ENCODE data around the gene EYA4.
"Not testable (repeated sequence)": the region's sequence is repeated elsewhere in the genome, so short reads cannot be mapped to it uniquely, and the experiment has no call there.

The EYA4 gene

GRCh38 chr6:133539502-133540259 lies 298.5 kb downstream of the EYA4 start:
- DNase-seq (ENCODE audit: low read depth), result no peak

DNA sequence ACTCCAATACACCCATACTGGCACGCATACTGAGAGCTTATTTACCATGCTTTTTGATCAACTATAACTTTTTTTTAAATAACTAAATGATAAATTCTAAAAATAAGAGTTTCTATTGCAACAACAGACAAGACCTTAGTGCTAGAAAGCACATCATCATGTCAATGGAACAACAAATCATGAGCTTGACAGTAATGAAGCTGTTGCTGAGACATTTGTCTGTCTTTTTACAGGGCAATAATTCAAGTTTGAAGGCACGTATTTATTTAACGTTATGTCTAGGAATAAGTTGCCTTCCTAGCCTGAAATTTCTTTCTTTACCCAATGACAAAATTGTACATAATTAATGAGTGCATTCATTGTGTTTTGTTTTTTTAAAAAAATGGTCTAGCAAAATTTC lies 299.2 kb downstream of the EYA4 start:
- DNase-seq (ENCODE audit: low read depth), result no peak

- DNase-seq (ENCODE audit: low read depth), result no peak
Observed at GRCh38 chr6:133541040-133541439, 299.9 kb downstream of the EYA4 start.

GRCh38 chr6:133542056-133542821 lies 301.1 kb downstream of the EYA4 start:
- no peak for DNase-seq (ENCODE audit: low read depth)

GRCh38 chr6:133544419-133544818 lies 303.3 kb downstream of the EYA4 start:
- no peak for DNase-seq (ENCODE audit: low read depth)

- DNase-seq (ENCODE audit: low read depth), result no peak
Observed at GRCh38 chr6:133546098-133546497, 304.9 kb downstream of the EYA4 start.

DNA sequence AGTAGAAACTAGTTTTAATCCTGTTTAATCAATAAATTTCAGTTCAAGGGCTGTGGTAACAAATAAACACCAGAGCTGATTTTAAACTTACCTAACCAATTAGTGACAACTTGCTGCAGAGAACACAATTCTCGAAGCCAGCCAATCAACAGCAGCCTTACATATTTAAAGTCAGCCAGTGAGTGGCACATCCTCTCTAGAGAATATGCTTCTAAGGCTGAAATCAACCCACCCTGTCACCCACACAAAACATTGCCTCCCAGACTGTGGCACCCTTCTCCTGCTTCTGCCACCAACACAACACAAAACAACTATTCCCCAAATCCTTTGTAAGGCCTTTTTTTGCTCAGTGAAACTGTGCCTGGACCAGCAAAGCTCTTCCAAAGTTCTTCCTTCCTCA lies 306.0 kb downstream of the EYA4 start:
- DNase-seq (ENCODE audit: low read depth), result no peak

DNA sequence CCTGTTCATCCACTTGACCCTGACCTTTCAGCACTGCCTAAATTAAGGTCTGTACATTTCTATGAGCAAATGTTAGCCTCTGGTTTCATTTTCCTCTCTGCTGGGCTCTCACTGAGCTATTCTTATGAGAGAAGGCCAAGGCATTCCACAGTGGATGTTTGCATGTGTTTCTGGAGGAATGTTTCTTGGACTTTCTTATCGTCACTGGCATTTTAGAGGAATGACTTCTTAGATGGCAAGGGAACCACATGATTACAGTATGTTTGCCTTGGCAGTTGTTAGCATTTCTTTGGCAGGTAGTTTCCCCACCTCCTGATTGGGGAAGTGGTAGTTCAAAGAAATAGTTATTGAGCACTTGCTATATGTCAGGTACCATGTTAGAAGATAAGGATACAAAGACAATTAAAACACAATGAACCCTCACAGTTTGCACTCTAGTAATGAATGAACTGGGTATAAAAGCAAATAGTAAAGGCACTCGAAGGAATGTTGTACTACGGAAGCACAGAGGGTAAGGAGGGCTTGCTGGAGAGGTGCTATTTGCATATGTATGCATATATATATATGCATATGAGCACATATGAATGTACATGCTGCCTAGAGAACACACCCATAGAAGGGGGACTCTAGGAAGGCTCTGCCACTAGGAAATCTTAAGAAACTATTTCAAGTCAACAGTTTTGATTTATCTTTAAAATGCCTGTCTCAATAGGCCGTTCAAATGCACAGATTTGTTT lies 307.4 kb downstream of the EYA4 start:
- no peak for DNase-seq (ENCODE audit: low read depth)

DNA sequence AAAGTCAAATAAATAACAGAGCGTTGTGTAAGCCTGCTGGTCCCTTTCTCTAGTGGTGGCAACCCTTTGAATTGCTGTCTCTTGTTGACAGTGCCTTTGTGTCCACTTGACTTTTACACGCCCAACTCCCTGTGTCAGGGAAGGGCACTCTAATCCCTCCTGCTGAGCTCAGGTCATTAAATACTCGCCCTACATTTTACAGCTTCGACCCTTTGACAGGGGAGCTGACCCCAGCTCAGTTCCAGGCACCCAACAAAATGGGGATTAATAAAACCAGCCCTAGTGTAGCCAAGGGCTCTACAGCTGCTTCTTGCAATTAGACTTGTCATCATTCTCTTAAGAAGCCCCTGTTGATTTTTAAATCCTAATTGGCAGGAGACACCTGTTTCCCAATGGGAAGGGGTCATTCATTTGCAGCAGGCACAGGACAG lies 308.2 kb downstream of the EYA4 start:
- no peak for DNase-seq (ENCODE audit: low read depth)

DNA sequence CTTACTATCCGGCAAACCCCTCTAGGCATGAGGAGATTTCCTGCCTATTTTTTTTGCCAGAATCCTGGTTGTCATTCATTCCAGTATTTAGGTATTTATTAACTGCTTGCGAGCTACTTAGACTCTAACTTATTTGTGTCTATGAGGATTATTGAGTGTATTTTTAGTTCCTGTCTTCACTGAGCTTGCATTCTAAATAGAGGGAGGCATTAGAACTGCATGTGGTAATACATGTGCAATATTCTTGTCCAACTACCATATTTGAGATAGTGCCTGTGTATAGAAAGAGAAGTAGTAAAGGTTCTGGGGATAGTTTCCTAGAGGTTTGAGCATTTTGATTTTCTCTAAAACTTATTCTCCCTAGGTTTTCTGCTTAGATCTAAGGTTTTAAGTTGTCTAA lies 308.9 kb downstream of the EYA4 start:
- DNase-seq (ENCODE audit: low read depth), result no peak

DNA sequence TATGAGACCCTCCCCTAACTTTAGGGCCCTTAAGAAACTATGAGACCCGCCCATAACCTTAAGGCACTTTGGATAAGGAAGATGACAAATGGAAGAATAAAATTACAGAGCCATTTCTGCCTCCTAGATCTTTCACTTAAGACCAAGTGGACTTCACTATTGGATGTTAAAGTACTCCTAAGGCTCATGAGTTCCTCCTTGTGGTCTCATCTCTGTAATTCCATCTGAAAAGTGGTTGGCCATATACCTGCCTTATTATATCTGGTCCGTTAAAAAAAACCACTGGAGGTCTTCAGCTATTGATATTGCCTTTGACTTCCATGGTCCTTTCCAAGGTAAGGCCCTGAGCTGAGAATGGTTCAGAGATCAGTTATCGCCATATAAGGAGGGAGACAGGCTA lies 310.3 kb downstream of the EYA4 start:
- no peak for DNase-seq (ENCODE audit: low read depth)

- no peak for DNase-seq (ENCODE audit: low read depth)
Observed at GRCh38 chr6:133551847-133552341, 310.7 kb downstream of the EYA4 start.

GRCh38 chr6:133553652-133554051 lies 312.5 kb downstream of the EYA4 start:
- DNase-seq (ENCODE audit: low read depth), result no peak

- DNase-seq (ENCODE audit: low read depth), result not testable (repeated sequence)
Observed at GRCh38 chr6:133554121-133554520, 313.0 kb downstream of the EYA4 start.

- DNase-seq (ENCODE audit: low read depth), result no peak
Observed at GRCh38 chr6:133555685-133556084, 314.5 kb downstream of the EYA4 start.

- no peak for DNase-seq (ENCODE audit: low read depth)
Observed at GRCh38 chr6:133559926-133560325, 318.8 kb downstream of the EYA4 start.

- no peak for DNase-seq (ENCODE audit: low read depth)
Observed at GRCh38 chr6:133567636-133568035, 326.5 kb downstream of the EYA4 start.

DNA sequence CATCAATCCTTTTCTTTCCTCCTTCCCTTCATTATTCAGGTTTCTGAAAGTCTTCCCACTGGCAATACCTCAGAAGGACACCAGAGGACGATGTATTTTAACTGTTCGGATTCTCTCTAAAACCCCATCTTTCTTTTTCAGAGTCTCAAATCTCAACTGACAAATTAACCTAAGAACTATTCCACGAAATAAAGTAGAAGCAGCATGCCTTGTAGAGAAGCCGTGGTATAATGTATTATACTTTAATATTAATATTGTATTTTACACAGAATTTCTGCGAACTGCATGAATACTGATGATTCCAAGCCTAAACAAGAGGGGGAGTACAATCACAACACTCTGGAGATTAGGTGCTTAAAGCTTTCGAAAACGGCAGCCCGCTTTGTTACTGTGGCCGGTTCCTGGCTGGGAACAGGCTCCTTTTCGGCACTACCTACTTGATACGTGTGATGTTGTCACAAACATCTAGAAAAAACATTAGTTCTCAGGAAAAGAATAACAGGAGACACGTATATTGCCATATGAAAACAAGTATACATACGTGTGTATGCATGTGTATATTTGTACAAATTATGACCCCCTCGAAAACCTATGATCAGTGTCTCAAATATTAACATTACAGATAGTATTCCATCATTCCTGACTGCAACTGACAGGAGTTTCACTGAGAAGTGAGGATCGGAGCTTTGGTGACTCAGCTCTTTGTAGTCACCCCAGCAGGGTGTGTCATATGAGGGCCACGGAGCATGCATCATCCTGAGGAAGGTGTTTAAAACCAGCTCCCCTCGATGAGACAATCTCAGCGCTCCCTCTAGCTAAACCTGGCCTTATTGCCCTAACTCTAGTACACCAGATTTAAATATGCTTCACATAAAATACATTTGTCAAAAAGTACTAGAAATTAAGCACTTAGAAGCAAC lies 328.1 kb downstream of the EYA4 start:
- DNase-seq (ENCODE audit: low read depth), result no peak

GRCh38 chr6:133571681-133572080 lies 330.5 kb downstream of the EYA4 start:
- no peak for DNase-seq (ENCODE audit: low read depth)

DNA sequence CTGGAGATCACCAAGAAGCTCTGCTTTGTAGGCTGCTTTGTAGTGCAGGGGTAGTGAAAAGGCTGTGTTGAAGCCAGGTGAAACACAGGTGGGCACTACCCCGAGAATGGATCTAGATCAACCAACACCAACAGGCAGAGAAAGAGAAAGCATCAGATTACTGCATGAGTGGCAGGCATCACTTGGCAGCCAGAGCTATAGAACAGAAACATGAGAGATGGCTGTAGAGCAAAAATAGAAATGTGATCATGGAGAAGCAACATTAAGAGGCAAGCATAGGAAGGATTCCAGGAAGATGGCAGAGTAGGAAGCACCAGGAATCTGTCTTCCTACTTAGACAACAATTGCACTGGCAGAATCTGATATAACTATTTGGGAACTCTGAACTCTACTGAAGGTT lies 336.7 kb downstream of the EYA4 start:
- no peak for DNase-seq (ENCODE audit: low read depth)

Data from activated T-cell treated with anti-CD3 and anti-CD28 coated beads for 24 hours (primary cell).